Epidermal melanocyte (primary cell): Measurements from ENCODE around the gene VASH2.
"Not testable (repeated sequence)": the region's sequence is repeated elsewhere in the genome, so short reads cannot be mapped to it uniquely, and the experiment has no call there.

Experiments used
- DNase-seq: peaks from one replicate; pipeline ENCODE4 v3.0.0; 2011; ENCODE audit warnings: low spot score; ENCODE audit not compliant: insufficient read length

Gene VASH2

GRCh38 chr1:212950243-212951125 lies at the start of gene VASH2:
Gene VASH2 (plus strand): TSS chr1:212950541. CDS start chr1:212951543, 1,002 bp downstream.
- DNase-seq: peak; percentile 83

DNA sequence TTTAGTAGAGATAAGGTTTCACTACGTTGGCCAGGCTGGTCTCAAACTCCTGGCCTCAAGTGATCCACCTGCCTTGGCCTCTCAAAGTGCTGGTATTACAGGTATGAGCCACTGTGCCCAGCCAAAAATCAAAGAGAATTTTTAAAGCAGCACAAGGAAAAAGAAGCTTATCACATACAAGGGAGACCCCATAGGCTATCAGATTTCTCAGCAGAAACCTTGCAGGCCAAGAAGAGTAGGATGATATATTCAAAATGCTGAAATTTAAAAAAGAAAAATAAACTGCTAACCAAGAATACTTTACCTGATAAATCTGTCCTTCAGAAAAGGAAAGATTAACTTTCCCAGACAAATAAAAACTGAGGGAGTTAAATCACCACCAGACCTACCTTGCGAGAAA lies 49.1 kb upstream of the VASH2 start:
- no peak for DNase-seq

GRCh38 chr1:212902054-212902453 lies 48.3 kb upstream of the VASH2 start:
- no peak for DNase-seq

DNA sequence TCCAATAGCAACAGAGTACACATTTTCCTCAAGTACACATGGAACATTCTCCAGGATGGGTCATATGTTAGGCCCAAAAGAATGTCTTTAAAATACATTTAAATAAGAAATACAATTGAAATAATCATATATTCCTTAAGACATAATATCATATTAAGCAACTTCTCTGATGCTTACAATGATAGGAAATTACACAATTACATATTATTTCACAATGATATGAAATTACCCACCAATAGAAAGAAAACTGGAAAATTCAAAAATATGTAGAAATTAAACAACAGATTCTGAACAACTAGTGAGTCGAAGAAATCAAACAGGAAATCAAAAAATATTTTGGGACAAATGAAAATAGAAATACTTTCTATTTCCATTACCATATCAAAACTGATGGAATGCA lies 46.7 kb upstream of the VASH2 start:
- no peak for DNase-seq

GRCh38 chr1:212908071-212908470 lies 42.3 kb upstream of the VASH2 start:
- DNase-seq: not testable (repeated sequence)

DNA sequence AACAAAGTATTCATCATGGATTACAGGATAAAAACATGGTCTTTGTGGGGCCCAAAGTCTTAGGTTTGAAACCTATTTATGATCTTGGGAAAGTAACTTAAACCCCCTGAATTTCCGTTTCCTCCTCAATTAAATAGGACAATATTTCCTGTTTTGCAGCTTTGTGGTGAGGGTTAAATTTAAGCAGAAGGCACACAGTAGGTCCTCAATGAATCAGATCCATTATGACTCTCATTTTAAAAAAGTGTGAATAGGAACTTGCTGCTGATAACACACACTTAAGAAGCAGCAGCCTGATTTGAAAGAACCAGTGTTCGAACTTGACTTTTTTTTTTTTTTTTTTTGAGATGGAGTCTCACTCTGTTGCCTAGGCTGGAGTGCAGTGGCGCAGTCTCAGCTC lies 41.4 kb upstream of the VASH2 start:
- DNase-seq: no peak

GRCh38 chr1:212909652-212910063 lies 40.7 kb upstream of the VASH2 start:
- no peak for DNase-seq

DNA sequence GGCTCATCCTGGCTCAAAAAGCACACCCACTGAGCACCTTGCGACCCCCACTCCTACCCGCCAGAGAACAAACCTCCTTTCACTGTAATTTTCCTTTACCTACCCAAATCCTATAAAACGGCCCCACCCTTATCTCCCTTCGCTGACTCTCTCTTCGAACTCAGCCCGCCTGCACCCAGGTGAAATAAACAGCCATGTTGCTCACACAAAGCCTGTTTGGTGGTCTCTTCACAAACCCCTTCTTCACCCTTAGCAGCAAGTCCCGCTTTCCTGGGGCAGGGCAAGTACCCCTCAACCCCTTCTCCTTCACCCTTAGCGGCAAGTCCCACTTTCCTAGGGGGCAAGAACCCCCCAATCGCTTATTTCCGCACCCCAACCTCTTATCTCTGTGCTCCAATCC lies 40.1 kb upstream of the VASH2 start:
- not testable (repeated sequence) for DNase-seq

- DNase-seq: not testable (repeated sequence)
Measured at GRCh38 chr1:212913638-212914037, 36.7 kb upstream of the VASH2 start.

DNA sequence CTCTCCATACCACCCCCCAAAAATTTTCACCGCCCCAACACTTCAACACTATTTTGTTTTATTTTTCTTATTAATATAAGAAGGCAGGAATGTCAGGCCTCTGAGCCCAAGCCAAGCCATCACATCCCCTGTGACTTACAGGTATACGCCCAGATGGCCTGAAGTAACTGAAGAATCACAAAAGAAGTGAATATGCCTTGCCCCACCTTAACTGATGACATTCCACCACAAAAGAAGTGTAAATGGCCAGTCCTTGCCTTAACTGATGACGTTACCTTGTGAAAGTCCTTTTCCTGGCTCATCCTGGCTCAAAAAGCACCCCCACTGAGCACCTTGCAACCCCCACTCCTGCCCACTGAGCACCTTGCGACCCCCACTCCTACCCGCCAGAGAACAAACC lies 36.2 kb upstream of the VASH2 start:
- DNase-seq: not testable (repeated sequence)

DNA sequence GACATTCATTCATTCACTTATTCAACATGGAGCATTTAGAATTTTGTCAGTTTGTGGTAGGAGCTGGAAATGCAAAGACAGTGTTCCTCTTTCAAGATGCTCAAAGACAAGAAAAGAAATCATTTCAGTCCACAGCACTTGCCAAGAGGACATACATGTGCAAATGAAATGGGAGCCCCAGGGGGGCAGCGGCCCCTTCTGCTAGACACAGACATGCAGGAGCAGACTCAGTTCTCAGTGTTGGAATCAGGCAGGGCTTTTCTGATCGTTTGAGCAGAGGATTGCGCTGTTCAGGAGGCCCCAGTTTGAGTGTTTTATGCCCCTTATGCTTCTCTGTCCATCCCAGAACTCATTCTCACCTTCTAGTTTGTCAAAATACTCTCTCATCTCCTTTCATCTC lies 35.6 kb upstream of the VASH2 start:
- DNase-seq: no peak

DNA sequence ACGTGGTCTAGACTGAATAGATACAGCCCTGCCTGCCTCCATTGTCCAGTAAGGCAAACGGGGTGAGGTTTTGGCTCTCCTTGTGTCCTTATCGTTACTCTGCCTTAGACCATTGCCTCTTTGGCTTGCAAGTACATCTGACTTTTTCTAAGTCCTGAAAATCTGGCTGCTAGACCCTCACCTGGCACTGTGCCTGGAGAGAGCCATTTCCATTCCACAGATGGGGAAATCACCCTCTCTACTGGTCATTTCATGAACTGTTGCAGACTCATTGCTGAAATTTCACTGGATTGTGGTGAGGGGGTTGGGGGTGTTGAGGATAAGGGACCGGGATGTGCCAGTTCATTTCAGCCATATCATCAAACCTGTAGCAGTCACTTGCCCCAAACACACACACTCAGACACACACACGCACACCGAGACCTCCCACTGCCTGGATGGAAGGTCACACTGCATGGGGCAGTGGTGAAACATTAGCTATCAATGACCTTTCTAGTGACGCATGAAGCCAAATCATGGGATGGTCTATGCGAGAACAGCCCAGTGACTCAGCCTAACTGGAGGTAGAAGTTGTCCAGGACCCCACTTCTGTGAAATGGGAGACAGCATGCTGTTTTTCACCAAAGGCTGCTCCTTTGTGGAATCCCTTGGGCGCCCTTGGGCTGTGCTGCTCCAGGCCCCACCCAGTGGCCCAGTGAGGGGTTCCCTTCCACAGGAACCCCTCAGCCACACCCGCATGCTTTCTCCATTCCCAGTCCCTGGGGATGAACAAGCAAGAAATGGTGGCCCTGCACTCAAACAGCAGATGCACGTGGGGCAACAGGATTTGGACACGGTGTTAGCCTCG lies 34.9 kb upstream of the VASH2 start:
- DNase-seq: no peak

DNA sequence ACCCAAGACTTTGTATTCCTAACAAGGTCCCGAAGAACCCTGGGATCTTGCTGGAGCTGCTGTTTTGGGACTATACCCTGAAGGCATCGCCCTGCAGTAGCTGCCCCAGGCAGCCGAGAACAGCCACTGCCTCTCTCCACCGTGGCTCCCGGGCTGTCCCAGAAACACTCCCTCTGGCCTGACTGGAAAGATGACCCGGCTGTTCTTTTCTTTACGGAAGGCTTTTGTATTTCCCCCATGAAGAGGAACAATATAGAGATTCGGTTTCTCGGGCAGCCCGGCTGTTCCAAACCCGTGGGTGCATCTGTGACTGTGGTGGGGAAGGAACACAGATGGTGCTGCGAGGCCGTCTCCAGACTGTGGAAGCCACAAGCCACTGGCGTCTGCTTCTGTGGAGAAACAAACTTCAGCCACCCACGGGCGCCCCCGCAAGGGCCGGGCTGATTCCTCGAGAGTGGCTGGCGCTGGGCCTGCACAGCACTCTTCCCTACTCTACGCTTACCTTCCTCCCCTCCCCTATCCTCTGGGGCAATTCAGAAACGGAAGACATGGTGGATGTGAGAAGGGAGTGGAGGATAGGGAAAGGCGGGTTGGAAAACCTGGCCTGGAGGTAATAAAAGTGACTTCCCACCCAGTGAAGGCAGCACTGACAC lies 33.7 kb upstream of the VASH2 start:
- DNase-seq: no peak

DNA sequence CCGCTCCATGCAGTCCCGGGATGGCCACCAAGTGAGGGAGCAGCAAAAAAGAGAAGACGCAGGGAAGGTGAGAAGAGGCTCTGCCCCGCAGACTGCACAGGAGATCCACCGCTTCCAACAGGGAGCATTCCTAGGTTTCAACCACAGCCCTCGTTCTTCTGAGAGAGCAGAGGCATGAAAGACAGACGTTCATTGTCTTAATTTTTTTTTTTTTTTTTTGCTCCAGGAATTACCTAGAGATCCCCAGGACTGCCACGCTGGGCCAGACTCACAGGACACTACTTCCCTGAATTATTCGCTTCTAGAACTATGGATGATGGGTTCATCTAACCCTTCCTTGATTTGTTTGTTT lies 33.2 kb upstream of the VASH2 start:
- DNase-seq: no peak

- no peak for DNase-seq
Measured at GRCh38 chr1:212917858-212918257, 32.5 kb upstream of the VASH2 start.

- DNase-seq: no peak
Measured at GRCh38 chr1:212918824-212919223, 31.5 kb upstream of the VASH2 start.

GRCh38 chr1:212920246-212920645 lies 30.1 kb upstream of the VASH2 start:
- DNase-seq: no peak

DNA sequence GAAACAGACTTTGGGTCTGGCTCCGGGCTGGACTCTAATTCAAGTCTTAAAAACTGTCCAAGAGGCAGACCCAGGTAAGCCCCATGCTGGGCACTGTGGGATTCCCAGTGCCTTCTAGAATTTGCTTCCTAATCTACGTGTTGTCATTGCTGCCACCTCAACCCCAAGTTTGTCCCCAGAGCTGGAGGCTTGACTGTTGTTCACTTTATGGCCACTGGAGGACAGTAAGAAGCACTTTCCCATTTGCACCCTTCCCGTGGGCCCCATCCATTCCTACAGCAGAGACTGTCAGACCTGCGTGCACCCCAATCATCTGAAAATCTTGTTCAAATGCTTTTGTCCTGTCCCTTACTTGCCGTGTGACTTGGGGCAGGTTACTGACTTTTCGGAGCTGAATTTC lies 29.4 kb upstream of the VASH2 start:
- no peak for DNase-seq

DNA sequence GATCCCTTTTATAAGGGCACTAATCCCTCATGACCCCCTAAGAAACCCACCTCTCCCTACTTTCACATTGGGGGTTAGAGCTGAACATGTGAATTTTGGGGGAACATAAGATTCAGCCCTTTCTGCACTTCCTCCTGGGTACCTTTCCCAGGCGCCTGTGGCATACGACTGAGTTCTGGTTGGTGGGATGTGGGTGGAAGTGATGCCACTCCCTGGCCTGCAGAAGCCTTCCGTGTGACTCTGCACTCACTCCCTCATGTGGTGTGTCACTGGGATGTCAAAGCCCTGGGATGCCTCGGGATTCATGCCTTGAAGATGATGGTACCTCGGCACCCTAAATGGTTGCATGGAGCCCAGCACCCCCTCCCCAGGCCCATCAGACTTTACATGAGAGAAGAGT lies 28.3 kb upstream of the VASH2 start:
- DNase-seq: no peak

DNA sequence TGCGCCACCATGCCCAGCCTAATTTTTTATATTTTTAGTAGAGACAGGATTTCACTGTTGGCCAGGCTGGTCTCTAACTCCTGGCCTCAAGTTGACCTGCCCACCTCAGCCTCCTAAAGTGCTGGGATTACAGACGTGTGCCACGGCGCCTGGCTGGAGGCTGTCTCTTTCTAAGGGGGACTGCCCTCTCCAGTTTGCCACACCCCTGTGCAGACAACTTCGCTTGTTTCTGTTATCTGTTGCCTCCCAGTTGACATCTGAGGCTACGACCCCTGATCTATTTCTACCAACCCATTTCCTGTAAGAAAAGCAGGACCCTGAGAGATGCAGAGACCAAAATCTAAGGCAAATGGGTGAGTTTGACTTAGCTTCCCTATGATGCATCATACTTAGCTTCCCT lies 24.0 kb upstream of the VASH2 start:
- DNase-seq: no peak

DNA sequence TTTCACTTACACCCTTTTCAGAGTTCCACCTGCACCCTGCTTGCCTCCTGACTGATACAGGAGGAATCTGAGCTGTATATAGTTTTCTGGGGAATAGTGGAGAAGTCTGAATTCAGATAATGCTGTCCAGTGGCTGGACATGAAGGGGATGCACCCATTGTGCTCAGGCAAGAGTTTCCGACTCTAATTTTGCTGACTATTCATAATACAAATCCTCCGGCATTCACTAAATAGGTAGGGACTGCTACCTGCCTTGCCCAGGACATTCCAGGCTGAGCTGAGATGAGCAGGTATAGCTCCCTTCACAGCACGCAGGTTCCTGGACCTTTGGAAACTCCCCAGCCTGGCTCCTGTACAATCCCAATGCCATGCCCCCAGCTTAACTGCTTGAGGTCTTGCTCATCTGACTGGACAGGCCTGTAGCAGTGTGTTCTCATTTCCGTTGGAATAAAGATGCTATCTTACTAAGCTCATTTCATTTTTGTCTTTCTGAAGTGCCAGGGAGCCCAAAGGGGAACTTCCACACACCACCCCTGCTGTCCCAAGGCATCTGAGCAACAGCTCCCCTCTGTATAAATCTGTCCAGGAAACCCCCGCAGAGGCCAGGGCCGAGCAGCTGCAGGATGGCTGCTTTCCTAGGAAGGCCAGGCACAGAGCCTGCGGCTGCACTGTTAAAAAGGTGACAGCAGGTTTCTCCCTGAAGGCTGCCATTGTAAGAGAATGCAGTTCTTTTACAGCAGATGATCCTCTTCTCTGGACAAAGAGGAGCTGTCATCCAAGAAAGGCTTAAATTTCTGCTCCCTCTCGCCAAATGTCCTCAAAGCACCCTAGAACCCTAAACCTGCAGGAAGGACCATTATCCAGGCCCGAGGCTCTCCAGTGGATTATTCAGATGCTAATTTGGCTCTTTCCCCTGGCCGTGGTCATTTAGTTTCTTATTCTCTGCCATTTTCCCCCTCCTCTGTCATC lies 21.7 kb upstream of the VASH2 start:
- no peak for DNase-seq
